ENCODE results near the gene MYCBP2. TPM values are rescaled to one million over a fixed set of nuclear protein-coding genes. Genes with fewer than 3 reads are reported as not detected.

MYCBP2 gene
- total RNA-seq, 1 donor from 2014 or later: 264 TPM

GRCh38 chr13:77345150-77345780 lies 18.4 kb upstream of the MYCBP2 start:
- DNase-seq (ENCODE audit: low spot score in 2 of 2): no peak
- Histone ChIP-seq H3K36me3 (no peaks in the 10 kb centered on the region), H3K9me3 (no peaks in the 10 kb centered on the region), H3K4me3 (no peak overlapping the region), H3K4me1 (no peaks in the 10 kb centered on the region), H3K27ac (no peak overlapping the region), H3K27me3 (no peaks in the 10 kb centered on the region)
- TF ChIP-seq, protein P1, sequence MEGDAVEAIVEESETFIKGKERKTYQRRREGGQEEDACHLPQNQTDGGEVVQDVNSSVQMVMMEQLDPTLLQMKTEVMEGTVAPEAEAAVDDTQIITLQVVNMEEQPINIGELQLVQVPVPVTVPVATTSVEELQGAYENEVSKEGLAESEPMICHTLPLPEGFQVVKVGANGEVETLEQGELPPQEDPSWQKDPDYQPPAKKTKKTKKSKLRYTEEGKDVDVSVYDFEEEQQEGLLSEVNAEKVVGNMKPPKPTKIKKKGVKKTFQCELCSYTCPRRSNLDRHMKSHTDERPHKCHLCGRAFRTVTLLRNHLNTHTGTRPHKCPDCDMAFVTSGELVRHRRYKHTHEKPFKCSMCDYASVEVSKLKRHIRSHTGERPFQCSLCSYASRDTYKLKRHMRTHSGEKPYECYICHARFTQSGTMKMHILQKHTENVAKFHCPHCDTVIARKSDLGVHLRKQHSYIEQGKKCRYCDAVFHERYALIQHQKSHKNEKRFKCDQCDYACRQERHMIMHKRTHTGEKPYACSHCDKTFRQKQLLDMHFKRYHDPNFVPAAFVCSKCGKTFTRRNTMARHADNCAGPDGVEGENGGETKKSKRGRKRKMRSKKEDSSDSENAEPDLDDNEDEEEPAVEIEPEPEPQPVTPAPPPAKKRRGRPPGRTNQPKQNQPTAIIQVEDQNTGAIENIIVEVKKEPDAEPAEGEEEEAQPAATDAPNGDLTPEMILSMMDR (IDR thresholded peaks at IDR 0.05): no peak
- intact Hi-C loops (cut with DNase I): loop anchor here (10.0 kb wide), 1 partner anchor 70 kb away; no protein-coding TSS in a partner anchor

- Histone ChIP-seq H3K27me3 (no peaks in the 10 kb centered on the region), H3K4me1 (no peaks in the 10 kb centered on the region), H3K36me3 (no peaks in the 10 kb centered on the region), H3K27ac (no peak overlapping the region), H3K9me3 (no peaks in the 10 kb centered on the region), H3K4me3 (no peak overlapping the region)
- intact Hi-C loops (cut with DNase I): loop anchor here (10.0 kb wide), 1 partner anchor 71 kb away; no protein-coding TSS in a partner anchor
- DNase-seq (ENCODE audit: low spot score in 2 of 2): no peak
- TF ChIP-seq, protein P1 (IDR thresholded peaks at IDR 0.05): no peak
These were observed 16.9 kb upstream of the MYCBP2 start for GRCh38 chr13:77343841-77344240.

DNA sequence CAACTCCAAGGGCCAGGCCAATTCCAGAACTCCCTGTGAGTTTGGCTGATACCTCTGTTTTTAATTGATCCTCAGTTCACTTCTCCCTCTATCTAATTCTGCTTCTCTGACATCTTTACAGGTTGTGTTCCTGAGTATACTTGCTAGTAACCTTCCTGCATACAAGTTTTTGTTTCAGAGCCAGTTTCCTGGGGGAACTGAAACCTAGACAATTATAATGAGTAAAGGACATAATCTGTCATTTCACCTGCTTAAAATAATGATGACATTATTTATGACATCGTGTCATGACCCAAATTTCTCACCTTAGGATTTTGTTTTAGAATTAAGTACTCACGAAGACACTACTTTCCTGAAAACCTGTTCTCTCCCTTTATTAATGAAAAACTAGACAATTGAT lies 12.5 kb upstream of the MYCBP2 start:
- TF ChIP-seq, protein P1 (IDR thresholded peaks at IDR 0.05): no peak
- Histone ChIP-seq H3K36me3 (no peaks in the 10 kb centered on the region), H3K4me1 (no peaks in the 10 kb centered on the region), H3K4me3 (no peak overlapping the region), H3K27ac (no peak overlapping the region), H3K27me3 (no peaks in the 10 kb centered on the region), H3K9me3 (no peaks in the 10 kb centered on the region)
- no peak for DNase-seq (ENCODE audit: low spot score in 2 of 2)
- intact Hi-C loops (cut with DNase I): no loop called here

DNA sequence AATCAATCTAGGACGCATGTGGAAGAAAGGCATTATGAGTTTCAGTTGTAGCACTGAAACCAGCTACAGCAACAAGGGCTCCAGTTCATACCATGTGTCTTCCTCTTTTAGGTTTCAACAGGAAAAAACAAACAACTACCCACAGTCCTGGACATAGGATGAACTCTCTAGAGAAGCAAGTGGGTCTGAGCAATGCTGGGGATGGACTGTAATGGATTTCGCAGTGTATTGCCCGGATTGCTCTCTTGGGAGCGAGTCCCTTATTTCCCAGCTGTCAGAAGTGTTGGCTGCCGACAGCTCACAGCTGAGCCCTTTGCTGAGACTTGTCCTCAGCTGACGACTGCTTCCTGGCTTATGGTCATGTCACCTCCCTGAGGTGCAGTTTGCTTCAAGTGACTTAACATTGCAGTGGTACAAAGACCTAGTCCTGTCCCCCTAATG lies 12.1 kb upstream of the MYCBP2 start:
- no peak for DNase-seq (ENCODE audit: low spot score in 2 of 2)
- Histone ChIP-seq H3K9me3 (no peaks in the 10 kb centered on the region), H3K36me3 (no peaks in the 10 kb centered on the region), H3K4me3 (no peak overlapping the region), H3K4me1 (no peaks in the 10 kb centered on the region), H3K27me3 (no peaks in the 10 kb centered on the region), H3K27ac (no peak overlapping the region)
- TF ChIP-seq, protein P1 (IDR thresholded peaks at IDR 0.05): no peak
- intact Hi-C loops (cut with DNase I): no loop called here

- H3K36me3 ChIP-seq: no peaks in the 10 kb centered on the region
- H3K4me1 ChIP-seq: no peaks in the 10 kb centered on the region
- H3K27me3 ChIP-seq: no peaks in the 10 kb centered on the region
- intact Hi-C loops (cut with DNase I): no loop called here
- no peak overlapping the region for H3K27ac ChIP-seq
- no peak for DNase-seq (ENCODE audit: low spot score in 2 of 2)
- H3K9me3 ChIP-seq: no peaks in the 10 kb centered on the region
- H3K4me3 ChIP-seq: no peak overlapping the region
- TF ChIP-seq, protein P1 (IDR thresholded peaks at IDR 0.05): no peak
These were observed 11.4 kb upstream of the MYCBP2 start for GRCh38 chr13:77338329-77338728.

All from ascending aorta (tissue), 2 donors.